NT2/D1 (cell line): ENCODE results near the gene MRFAP1.

Experiments
- SUZ12 ChIP-seq: IDR thresholded peaks from 2 replicates; pipeline ENCODE4 v1.6.1; 2011; ENCODE audit not compliant: insufficient read length, insufficient read depth; ENCODE audit errors: extremely low read depth
- YY1 ChIP-seq: IDR thresholded peaks from 2 replicates; pipeline ENCODE4 v1.6.1; 2011; ENCODE audit not compliant: insufficient read length, insufficient read depth
- ZNF274 ChIP-seq: IDR thresholded peaks from 2 replicates; pipeline ENCODE4 v1.6.1; 2011; ENCODE audit warnings: mild to moderate bottlenecking, low read depth, low read length

DNA sequence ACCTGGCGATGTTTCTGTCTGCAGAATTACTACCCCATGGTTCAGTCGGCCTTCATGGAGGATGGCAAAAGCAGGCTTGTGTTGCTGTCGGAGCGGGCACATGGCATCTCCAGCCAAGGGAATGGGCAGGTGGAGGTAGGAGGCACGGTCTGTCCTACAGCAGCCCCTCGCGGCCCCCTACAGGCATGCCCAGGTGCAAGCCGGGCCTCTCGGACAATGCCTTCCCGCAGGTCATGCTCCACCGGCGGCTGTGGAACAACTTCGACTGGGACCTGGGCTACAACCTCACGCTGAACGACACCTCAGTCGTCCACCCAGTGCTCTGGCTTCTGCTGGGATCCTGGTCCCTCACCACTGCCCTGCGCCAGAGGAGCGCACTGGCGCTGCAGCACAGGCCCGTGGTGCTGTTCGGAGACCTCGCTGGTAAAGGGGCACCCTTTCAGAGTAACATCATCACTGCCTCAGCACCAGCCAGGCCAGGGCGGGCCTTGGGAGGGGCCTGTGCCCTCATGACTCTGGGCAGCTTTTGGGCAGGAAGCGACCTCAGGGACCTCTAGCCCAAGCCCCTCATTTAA is 29.5 kb upstream of the MRFAP1 start:
- TF ChIP-seq ZNF274 = no peak
- no peak for TF ChIP-seq YY1
- TF ChIP-seq SUZ12 = no peak
